GM12873 (cell line): ENCODE results near the gene SSPN.

Experiments used
- TF ChIP-seq, protein P1 (sequence below): IDR thresholded peaks from 2 replicates; pipeline ENCODE4 v1.5.1; 2012; ENCODE audit warnings: low read depth, mild to moderate bottlenecking, moderate library complexity, low read length, control low read depth; ENCODE audit not compliant: insufficient read depth; ENCODE audit errors: missing control alignments

Gene SSPN

DNA sequence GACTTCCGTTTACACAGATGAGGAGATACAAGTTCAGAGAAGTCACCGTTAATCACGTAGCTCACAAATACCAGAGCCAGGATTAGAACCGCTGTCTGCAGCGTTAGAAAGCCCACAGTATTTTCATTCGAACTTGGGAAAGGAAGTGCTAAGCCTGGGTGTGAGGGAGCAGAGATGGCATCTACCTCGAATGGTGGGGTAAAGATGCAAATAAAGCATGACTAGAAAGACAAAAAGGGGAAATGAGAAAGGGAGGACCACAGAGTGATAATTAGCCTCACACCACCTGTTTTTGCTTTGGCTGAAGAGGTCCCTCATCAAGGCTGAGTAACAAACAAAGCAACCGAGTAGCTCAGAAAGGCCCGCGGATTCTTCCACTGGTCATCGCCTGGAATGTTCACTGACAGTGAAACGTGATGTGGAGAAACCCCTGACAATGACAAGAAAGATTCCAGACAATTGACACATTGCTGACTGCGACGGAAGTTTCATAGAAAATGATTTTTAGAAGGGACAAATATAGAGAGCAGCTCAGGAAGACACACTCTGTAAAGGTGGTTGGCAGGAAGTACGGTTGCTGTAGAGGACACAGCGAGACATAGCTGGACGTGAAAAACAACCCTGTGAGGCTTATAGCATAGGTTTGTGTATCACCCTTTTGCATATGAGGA, 39.0 kb upstream of the SSPN start:
- TF ChIP-seq, protein P1, sequence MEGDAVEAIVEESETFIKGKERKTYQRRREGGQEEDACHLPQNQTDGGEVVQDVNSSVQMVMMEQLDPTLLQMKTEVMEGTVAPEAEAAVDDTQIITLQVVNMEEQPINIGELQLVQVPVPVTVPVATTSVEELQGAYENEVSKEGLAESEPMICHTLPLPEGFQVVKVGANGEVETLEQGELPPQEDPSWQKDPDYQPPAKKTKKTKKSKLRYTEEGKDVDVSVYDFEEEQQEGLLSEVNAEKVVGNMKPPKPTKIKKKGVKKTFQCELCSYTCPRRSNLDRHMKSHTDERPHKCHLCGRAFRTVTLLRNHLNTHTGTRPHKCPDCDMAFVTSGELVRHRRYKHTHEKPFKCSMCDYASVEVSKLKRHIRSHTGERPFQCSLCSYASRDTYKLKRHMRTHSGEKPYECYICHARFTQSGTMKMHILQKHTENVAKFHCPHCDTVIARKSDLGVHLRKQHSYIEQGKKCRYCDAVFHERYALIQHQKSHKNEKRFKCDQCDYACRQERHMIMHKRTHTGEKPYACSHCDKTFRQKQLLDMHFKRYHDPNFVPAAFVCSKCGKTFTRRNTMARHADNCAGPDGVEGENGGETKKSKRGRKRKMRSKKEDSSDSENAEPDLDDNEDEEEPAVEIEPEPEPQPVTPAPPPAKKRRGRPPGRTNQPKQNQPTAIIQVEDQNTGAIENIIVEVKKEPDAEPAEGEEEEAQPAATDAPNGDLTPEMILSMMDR: no peak

DNA sequence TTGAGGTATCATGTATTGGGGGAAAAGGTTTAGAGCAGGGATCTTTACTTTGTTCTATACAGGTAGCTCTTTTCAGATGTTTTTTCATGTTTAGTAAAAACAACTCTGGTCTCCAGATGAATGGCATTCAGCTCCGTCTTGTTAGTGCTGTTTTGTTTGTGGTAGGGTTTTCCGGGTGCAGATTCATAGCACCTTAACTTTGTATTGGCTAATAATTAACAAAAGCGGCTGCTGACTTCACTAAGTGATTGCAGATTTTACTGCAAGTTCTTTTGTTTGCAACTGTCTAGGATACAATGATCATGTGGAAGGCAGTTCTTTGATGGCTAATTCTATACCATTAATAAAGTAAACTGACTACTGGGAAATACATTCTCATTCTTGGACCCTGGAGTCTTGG, 38.4 kb upstream of the SSPN start:
- TF ChIP-seq, protein P1: no peak

DNA sequence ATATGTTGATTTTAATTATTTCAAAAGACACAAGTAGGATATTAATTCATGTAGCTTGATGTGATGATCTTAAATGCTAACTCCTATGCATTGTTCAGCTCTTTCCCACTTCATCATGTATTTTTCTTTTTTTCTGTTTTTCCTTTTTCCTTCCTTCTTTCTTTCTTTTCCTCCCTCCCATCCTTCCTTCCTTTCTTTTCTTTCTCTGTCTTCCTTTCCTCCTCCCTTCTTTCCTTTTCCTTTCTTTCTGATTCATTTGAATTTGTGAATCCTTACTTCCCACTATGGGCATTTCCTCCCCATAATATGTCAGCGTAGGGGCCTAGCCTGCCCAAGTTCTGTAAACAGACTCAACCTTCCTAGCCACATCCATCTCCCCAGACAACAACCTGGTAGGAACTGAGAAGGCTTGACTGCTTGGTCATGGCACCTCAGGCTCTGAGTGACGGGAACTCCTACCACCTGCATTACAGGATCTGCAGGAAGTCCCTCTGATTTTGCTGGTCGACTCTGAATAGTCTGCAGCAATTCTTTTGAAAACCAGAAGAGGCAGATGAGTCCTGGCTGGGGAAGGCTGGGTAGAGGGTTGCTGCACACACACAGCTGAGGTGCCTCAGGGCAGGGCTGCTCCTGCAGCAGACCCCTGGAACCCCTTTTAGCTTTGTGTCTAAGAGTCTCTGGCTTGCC, 37.2 kb upstream of the SSPN start:
- TF ChIP-seq, protein P1: peak; percentile 51

DNA sequence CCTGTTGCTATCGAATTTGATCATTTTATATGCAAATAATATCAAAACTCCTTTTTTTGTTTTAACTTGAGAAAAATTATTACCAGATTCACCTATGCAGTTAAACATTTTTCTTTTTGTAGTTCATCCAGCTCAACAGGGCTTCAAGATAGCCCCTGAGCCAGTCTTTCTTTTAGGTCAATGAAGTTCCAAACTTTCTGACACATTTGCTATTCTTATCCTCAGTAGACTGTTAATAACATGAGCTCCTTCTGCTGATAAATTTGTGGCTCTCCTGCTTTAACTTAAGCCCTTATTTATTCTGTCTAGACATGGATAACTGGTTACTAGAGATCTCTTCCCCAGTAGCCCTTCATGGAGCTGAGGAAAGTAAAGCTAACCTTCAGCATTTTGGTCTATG, 33.2 kb upstream of the SSPN start:
- TF ChIP-seq, protein P1: no peak

DNA sequence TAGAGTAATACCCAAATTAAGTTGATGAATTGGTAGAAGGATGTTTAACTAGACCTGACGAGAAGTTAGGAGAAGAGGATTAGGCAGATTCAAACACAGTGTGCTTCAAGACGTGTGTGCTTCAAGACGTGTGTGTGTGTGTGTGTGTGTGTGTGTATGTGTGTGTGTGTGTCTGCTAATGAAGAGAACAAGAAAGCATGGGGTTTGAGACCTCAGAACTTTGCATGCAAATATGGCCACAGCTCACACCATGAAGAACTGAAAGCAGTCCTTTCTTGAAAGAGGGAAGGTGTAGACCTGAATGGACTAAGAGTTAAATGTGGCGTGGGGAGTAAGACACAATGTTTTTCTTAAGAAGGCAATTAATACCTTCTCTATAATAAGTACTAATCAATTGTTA, 32.5 kb upstream of the SSPN start:
- TF ChIP-seq, protein P1: no peak

DNA sequence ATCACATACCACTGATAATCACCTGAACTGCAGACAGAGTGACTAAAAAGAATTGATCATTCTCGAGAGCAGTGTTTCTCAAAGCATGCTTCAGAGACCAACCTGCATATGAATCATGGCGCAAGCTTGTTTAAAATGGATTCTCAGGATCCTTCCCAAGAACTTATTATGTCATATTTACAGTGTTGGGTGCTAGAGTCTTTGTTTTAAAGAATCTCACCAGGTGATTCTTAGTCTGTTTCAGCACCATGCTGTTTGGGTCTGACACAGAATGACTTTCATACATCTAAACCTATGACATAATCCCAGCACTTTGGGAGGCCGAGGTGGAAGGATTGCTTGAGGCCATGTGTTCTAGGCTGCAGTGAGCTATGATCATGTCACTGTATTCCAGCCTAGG, 31.3 kb upstream of the SSPN start:
- TF ChIP-seq, protein P1: no peak

DNA sequence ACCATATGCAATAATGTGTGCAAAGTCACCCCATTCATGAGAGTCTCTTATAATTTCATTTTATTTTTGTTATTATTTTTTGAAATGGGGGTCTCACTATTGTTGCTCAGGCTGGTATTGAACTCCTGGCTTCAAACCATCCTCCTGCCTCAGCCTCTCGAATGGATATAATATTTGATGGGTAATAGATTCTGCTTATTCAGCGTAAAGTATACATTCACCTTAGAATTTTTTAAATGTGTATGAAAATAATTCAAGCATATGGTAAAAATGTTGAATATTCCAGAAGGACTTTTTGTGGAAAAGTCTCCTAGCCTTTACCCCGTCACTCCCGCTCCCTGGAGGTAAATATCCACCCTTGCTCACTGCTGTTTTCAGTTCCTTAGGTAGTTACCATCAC, 23.4 kb upstream of the SSPN start:
- TF ChIP-seq, protein P1: no peak
